Measurements from ENCODE around the gene CHRNA3. TPM values are rescaled to one million over a fixed set of nuclear protein-coding genes. Genes with fewer than 3 reads are reported as not detected.

The CHRNA3 gene
- total RNA-seq, 1 donor from 2014 or later: not detected

DNA sequence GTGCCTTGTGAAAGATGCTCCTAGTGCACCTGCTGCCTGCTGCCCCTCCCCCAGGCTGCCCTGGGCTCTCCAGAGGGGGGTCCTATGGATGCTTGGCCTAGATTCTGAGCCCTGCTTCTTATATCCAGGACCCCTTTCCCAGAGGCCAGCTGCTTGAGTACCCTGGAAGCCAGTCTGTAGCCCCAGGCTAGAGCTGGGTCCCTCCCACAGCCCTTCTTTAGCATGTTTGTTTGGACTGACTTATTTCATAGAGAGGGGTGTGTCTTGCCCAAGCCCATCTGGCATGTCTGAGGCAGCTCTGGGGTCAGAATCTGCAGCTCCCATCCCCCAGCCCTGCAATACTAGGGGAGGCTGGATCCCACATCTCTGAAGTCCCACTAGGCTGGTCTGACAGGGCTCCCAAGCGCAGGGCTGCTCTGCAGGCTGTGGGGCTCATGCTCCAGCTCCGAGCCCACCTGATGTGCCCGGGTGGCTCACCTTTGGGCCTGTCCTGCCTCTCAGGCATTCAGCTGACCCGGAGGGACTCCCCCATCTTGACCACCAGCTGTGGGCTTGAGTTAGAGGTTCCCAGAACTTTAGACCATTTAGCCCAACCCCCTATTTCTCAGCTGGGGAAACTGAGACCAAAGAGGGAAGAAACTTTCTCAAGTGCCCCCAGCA is 17.1 kb upstream of the CHRNA3 start:
- intact Hi-C loops (cut with micrococcal nuclease): loop anchor here (5.0 kb wide), 1 partner anchor 69 kb away; no protein-coding TSS in a partner anchor

DNA sequence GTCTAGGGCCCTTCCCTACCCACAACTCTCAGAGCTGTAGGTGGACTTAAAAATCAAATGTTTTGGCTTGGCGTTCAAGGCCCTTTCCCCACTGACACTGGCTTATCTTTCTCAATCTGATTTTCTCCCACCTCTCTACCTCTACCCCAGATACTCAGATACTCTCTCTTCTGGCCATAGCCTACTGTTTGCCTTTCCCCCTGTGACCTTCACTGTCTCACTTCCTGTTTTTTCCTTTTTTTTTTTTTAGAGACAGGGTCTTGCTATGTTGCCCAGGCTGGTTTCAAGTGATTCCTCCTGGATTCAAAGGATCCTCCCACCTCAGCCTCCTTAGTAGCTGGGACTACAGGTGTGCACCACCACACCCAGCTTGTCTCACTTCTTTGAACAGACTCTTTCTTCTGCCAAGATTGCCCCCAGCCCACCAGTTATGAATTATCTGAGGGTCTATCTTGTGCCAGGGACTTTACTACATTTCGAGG is 15.6 kb upstream of the CHRNA3 start:
- intact Hi-C loops (cut with micrococcal nuclease): loop anchor here (5.0 kb wide), 1 partner anchor 71 kb away; no protein-coding TSS in a partner anchor

DNA sequence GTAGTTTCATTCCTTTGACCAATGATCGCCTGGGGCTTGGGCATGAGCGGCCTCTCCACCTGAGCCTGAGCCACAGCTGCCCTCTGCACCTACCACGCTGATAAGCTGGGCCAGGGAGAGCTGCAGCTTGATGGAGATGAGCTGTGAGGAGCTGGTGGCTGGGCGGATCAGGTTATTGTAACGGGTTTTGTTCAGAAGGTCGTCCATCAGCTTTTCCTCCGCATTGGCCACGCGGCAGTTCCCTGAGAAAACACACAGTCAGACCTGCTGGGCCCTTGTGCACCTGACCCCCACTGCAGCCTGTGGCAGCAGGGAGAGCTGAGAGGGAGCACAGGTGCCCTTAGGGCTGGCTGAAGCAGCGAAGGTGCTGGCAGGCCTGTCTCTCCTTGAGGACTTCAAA is 14.6 kb upstream of the CHRNA3 start:
- intact Hi-C loops (cut with micrococcal nuclease): loop anchor here (5.0 kb wide), 1 partner anchor 72 kb away; no protein-coding TSS in a partner anchor

GRCh38 chr15:78634210-78635145 is 13.7 kb upstream of the CHRNA3 start:
- intact Hi-C loops (cut with micrococcal nuclease): loop anchor here (5.0 kb wide), 1 partner anchor 73 kb away; no protein-coding TSS in a partner anchor

GRCh38 chr15:78633348-78633747 is 12.6 kb upstream of the CHRNA3 start:
- intact Hi-C loops (cut with micrococcal nuclease): no loop called here

GRCh38 chr15:78630886-78631633 is 10.3 kb upstream of the CHRNA3 start:
- intact Hi-C loops (cut with micrococcal nuclease): no loop called here

GRCh38 chr15:78629716-78630065 is 8.9 kb upstream of the CHRNA3 start:
- intact Hi-C loops (cut with micrococcal nuclease): no loop called here

- intact Hi-C loops (cut with micrococcal nuclease): no loop called here
Measured at GRCh38 chr15:78629031-78629715, 8.4 kb upstream of the CHRNA3 start.

- intact Hi-C loops (cut with micrococcal nuclease): no loop called here
Measured at GRCh38 chr15:78628227-78628626, 7.4 kb upstream of the CHRNA3 start.

- intact Hi-C loops (cut with micrococcal nuclease): no loop called here
Measured at GRCh38 chr15:78627348-78627747, 6.6 kb upstream of the CHRNA3 start.

DNA sequence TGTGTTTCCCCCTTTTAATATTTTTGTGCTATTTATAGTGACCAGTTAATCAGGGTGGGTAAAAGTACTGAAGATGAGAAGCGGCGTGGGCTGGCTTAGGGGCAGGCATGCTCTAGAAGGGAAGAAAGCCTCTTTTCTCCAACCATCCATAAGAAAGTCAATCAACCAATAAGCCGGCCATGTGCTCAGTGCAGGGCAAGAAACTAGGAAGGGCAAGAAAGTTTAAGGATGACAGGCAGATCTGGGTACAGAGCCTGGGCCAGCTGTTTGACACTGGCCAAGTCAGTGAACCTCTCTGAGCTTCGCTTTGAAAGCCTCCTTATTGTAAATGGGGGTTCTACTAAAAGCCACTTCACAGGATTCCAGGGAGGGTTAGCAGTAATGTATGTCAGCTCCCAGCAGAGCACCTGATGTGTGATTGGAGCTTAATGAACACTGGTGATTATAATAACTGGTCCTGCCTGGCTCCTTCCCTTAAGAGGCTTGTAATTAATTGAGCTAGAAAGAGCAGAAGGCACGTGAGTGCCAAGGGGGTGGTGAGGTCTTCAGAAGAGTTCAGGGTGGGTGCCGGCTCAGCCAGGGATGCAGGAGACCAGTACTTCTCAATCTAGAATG is 5.7 kb upstream of the CHRNA3 start:
- intact Hi-C loops (cut with micrococcal nuclease): no loop called here

- intact Hi-C loops (cut with micrococcal nuclease): no loop called here
Measured at GRCh38 chr15:78625606-78626280, 4.9 kb upstream of the CHRNA3 start.

- intact Hi-C loops (cut with micrococcal nuclease): no loop called here
Measured at GRCh38 chr15:78624651-78625590, 4.1 kb upstream of the CHRNA3 start.

- intact Hi-C loops (cut with micrococcal nuclease): no loop called here
Measured at GRCh38 chr15:78623786-78624497, 3.1 kb upstream of the CHRNA3 start.

DNA sequence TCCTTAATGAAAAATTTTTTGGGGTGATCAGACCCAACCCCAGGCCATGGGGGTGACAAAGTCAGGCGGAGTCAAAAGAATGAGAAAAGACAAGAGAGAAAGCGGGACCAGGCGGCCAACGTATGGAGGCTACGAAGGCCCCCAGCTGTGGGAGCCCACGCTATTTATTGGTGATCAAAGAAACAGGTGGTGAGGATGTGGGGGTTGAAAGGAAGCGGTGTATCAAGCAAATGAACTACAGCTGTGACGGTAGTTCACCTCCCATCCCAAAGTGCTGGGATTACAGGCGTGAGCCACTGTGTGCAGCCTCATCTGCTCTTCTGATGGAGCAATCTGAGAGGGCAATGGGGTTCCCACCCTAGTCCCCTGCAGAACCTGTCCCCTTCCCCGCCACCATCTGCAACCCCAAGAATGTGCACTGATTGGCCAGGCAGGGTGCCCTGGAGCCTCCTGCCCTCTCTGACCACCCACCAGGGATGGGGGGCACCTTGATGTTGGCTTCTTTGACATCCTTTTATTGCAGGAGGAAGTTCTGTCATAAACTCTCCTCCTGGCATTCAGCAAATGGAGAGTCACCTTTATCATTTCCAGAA is 1.1 kb upstream of the CHRNA3 start:
- intact Hi-C loops (cut with micrococcal nuclease): no loop called here

DNA sequence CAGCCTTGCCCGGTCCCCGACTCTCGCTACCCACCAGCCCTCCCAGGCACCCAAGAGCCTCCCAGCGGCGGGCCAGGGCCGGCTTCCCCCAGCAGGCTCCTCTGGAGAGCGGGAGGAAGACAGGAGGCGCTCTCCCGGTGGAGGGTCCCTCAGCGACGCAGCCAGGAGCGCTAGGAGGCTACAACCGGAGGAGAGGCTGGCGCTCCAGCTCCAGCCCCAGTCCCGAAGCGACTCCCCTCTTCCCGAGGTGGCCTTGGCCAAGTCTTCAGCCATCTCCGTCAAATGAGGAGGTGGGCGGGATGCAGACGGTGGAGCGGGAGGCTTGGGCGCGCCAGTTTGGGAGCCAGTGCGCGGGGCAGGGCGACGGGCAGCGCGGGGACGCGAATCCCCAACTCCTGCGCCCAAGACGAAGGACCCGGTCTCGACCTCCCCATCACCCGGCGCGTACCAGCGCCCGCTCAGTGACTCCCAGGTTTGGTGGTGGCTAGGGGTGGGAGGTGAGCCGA is 722 bp downstream of the CHRNA3 start:
- intact Hi-C loops (cut with micrococcal nuclease): no loop called here
